T-helper 1 cell treated with Interleukin-12 subunit alpha and Interleukin-12 subunit beta and Interleukin-4 antibody, amounts not matched to agents 30 ng/mL and 1 ng/mL, for 36 hours (primary cell): ENCODE results near the gene ZSCAN2. TPM values are rescaled to one million over a fixed set of nuclear protein-coding genes. Genes with fewer than 3 reads are reported as not detected.

Experiments used
- intact Hi-C: fragments of 100-400 bp; cut with micrococcal nuclease; formaldehyde crosslinking; loops from one replicate; pipeline ENCODE4 v1.15.1; 2024
- total RNA-seq: library from RNA; stranded (reverse); gene quantifications from 2 replicates; pipeline ENCODE4 v1.2.3, GENCODE V29; 2022

The ZSCAN2 gene
- total RNA-seq, 1 donor from 2014 or later, result 6.5 TPM

- intact Hi-C loops, result loop anchor here (10.0 kb wide), 1 partner anchor 62 kb away; no protein-coding TSS in a partner anchor
These were observed 3.5 kb upstream of the ZSCAN2 start for GRCh38 chr15:84597296-84597695.

GRCh38 chr15:84598250-84598649, 2.6 kb upstream of the ZSCAN2 start:
- intact Hi-C loops, result loop anchor here (1.0 to 10.0 kb wide), 4 partner anchors 63 to 383 kb away; partner anchors contain the start of gene PDE8A

DNA sequence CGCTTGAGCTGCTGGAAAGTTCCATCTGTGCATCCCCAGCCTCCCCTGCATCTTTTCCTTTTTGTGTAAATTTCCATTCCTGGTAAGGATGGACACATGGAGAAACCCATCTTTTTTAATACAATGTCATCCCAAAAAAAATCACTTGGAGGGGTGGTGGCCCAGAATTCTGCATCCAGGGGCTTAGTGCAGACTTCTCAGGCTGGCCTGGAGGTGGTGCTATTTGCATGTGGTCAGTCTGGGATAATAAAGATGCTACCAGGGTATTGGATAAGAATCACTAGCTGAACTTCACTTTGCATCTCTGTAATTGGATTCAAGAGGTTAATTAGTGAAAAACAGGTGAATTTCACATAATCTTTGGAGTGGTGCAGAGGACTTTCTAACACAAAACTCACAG, 1.8 kb upstream of the ZSCAN2 start:
- intact Hi-C loops, result loop anchor here (1.0 to 10.0 kb wide), 4 partner anchors 64 to 382 kb away; partner anchors contain the start of gene PDE8A

DNA sequence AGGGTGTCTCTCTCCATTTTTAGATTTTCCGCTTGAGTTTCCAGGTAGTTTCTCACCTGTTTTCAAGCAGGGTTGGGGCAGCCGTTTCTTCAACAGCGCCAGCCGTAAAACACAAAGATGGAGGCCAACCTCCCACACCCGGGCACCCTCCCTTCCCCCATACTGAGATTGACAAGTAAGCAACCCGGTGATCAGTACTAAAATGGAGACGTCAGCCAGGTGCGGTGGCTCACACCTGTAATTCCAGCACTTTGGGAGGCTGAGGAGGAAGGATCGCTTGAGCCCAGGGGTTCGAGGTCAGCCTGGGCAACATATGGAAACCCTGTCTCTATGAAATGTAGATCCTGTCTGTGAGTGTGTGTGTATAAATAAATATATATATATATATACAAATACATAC, 903 bp upstream of the ZSCAN2 start:
- intact Hi-C loops, result loop anchor here (1.0 to 10.0 kb wide), 8 partner anchors 30 to 148 kb away; partner anchors contain the start of genes SEC11A, WDR73 and ZNF592

GRCh38 chr15:84600331-84600686, 500 bp upstream of the ZSCAN2 start:
- intact Hi-C loops, result loop anchor here (1.0 kb wide), 7 partner anchors 30 to 148 kb away; partner anchors contain the start of genes SEC11A, WDR73 and ZNF592

GRCh38 chr15:84601555-84601838, 688 bp downstream of the ZSCAN2 start:
- intact Hi-C loops, result no loop called here

DNA sequence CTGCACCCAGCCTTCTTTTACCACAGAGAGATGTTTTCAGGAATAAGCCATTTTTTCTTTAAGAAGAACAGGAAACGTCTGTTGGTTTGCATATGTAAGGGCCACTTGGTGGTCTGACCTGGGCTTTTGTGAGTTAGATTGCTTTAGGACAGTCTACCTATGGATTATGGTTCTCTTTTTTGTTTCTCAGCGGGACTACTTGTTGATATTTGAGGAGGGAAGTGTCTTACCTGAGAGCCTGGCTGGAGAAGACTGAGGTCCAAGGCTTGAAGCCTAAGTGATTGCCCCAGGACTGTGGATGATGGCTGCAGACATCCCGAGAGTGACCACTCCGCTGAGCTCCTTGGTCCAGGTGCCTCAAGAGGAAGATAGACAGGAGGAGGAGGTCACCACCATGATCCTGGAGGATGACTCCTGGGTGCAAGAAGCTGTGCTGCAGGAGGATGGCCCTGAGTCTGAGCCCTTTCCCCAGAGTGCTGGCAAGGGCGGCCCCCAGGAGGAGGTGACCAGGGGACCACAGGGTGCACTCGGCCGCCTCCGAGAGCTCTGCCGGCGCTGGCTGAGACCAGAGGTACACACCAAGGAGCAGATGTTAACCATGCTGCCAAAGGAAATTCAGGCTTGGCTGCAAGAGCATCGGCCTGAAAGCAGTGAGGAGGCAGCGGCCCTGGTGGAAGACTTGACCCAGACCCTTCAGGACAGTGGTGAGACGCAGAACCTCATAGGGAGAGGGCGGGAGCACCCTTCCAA, 3.0 kb downstream of the ZSCAN2 start:
- intact Hi-C loops, result no loop called here

DNA sequence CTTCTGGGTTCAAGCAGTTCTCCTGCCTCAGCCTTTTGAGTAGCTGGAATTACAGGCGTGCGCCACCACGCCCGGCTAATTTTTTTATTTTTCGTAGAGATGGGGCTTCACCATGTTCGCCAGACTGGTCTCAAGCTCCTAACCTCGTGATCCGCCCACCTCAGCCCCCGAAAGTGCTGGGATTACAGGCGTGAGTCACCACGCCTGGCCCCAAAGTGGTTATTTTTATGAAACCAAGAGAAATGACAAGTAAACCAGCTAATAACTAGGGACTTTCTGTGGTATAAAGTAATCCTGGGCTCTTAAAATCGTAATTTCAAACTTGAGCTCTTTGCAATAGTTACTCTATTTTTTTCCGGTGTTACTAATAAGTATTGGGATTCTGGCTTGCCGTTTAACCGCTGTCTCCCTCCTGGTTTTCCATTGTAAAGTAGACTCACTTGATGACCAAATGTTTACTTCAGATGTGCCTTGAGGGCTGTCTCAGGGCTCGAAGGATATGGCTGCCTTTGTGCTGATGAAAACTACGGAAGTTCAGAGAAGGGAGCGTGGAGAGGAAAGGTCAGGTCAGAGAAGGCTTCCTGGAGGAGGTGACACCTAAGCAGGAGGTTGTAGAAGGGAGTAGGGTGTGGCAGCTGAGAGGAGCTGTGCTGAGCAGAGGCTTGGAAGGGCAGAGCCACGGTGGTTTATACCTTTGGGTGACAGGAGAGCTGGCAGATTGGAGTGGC, 4.2 kb downstream of the ZSCAN2 start:
- intact Hi-C loops, result no loop called here

- intact Hi-C loops, result no loop called here
These were observed 4.7 kb downstream of the ZSCAN2 start for GRCh38 chr15:84605554-84605882.

GRCh38 chr15:84606653-84607120, 5.9 kb downstream of the ZSCAN2 start:
- intact Hi-C loops, result no loop called here

- intact Hi-C loops, result no loop called here
These were observed 8.0 kb downstream of the ZSCAN2 start for GRCh38 chr15:84608707-84609284.

GRCh38 chr15:84609818-84610525, 9.2 kb downstream of the ZSCAN2 start:
- intact Hi-C loops, result no loop called here

GRCh38 chr15:84611631-84612030, 10.8 kb downstream of the ZSCAN2 start:
- intact Hi-C loops, result no loop called here

GRCh38 chr15:84616235-84616634, 15.4 kb downstream of the ZSCAN2 start:
- intact Hi-C loops, result no loop called here

DNA sequence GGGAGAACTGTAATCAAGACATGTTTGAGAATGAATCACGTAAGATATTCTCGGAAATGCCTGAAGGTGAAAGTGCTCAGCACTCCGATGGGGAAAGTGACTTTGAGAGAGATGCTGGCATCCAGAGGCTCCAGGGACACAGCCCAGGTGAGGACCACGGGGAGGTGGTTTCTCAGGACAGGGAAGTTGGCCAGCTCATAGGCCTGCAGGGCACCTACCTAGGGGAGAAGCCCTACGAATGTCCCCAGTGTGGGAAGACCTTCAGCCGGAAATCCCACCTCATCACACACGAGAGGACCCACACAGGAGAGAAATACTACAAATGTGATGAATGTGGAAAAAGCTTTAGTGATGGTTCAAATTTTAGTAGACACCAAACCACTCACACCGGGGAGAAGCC, 19.8 kb downstream of the ZSCAN2 start:
- intact Hi-C loops, result no loop called here

DNA sequence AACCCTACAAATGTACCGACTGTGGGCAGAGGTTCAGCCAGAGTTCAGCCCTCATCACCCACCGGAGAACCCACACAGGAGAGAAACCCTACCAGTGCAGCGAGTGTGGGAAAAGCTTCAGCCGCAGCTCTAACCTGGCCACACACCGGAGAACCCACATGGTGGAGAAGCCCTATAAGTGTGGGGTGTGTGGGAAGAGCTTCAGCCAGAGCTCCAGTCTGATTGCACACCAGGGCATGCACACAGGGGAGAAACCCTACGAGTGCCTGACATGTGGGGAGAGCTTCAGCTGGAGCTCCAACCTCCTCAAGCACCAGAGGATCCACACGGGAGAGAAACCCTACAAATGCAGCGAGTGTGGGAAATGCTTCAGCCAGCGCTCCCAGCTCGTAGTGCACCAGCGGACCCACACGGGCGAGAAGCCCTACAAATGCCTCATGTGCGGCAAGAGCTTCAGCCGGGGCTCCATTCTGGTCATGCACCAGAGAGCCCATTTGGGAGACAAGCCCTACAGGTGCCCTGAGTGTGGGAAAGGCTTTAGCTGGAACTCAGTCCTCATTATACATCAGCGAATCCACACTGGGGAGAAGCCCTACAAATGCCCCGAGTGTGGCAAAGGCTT, 20.7 kb downstream of the ZSCAN2 start:
- intact Hi-C loops, result no loop called here

- intact Hi-C loops, result no loop called here
These were observed 23.6 kb downstream of the ZSCAN2 start for GRCh38 chr15:84624359-84624758.

GRCh38 chr15:84625123-84625522, 24.3 kb downstream of the ZSCAN2 start:
- intact Hi-C loops, result no loop called here

GRCh38 chr15:84629033-84629432, 28.2 kb downstream of the ZSCAN2 start:
- intact Hi-C loops, result no loop called here

DNA sequence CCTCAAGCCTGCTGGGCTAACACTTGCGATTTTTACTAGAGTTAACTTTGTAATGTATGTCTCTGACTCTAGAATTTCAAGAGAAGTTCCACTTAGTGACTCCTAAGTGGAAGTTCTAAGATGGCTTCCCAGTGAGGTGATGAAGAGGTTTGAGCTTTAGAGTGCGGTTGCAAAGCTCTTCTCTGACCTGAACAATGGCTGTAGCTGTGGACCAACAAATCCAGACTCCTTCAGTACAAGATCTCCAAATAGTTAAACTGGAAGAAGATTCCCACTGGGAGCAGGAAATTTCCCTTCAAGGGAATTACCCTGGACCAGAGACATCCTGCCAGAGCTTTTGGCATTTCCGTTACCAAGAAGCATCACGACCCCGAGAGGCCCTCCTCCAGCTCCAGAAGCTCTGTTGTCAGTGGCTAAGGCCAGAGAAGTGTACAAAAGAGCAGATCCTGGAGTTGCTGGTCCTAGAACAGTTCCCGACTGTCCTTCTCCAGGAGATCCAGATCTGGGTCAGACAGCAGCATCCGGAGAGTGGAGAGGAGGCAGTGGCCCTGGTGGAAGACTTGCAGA, 31.0 kb downstream of the ZSCAN2 start:
- intact Hi-C loops, result loop anchor here (1.0 kb wide), 1 partner anchor 81 kb away; no protein-coding TSS in a partner anchor
